Measurements from ENCODE around the gene DUSP22.
A peak's percentile ranks its signal among the peaks of the same experiment; 100 is the strongest.

Gene DUSP22

DNA sequence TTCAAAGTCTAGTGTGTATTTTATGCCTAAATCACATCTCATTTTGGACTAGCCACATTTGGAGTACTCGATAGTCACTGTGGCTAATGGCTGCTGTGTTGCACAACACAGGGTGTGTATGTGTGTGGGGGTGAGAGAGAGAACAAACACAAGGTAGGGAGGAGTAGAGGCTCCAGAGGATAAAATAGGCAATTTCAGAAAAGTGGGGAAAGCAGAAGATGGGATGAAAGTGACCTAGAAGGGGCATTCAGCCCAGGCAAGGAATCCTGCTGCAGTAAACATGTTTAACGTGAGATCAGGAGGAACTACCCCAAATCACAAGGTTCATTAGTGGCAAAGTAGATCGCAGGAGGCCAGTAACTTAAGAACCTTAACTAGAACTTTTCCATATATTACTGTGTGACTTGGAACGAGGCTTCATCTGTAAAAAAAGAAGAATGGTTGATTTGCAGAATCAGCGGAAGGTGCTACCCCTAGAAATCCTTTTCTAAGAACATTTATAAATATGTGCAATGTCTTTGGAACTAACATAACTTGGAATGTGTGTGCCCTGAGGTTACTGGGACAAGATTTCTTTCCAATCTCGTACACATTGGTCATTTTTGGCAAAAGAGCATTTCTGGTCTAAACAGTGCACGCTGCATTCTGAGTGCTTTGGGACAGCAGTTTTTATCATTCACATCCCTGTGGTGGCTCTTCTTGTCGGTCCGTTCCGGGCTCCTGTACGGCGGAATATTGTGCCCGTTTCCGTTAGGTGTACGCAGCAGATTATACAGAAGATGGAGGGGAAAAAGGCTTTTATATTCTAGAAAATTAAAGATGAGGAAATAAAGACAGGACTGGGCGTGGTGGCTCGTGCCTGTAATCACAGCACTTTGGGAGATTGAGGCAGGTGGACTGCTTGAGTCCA is 2.6 kb downstream of the DUSP22 start:
- no peak for TF ChIP-seq ZFX (IDR thresholded peaks at IDR 0.05)
- TF ChIP-seq, protein P1, sequence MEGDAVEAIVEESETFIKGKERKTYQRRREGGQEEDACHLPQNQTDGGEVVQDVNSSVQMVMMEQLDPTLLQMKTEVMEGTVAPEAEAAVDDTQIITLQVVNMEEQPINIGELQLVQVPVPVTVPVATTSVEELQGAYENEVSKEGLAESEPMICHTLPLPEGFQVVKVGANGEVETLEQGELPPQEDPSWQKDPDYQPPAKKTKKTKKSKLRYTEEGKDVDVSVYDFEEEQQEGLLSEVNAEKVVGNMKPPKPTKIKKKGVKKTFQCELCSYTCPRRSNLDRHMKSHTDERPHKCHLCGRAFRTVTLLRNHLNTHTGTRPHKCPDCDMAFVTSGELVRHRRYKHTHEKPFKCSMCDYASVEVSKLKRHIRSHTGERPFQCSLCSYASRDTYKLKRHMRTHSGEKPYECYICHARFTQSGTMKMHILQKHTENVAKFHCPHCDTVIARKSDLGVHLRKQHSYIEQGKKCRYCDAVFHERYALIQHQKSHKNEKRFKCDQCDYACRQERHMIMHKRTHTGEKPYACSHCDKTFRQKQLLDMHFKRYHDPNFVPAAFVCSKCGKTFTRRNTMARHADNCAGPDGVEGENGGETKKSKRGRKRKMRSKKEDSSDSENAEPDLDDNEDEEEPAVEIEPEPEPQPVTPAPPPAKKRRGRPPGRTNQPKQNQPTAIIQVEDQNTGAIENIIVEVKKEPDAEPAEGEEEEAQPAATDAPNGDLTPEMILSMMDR (conservative IDR thresholded peaks at IDR 0.05): no peak
- no peak overlapping the region for H3K27ac ChIP-seq

DNA sequence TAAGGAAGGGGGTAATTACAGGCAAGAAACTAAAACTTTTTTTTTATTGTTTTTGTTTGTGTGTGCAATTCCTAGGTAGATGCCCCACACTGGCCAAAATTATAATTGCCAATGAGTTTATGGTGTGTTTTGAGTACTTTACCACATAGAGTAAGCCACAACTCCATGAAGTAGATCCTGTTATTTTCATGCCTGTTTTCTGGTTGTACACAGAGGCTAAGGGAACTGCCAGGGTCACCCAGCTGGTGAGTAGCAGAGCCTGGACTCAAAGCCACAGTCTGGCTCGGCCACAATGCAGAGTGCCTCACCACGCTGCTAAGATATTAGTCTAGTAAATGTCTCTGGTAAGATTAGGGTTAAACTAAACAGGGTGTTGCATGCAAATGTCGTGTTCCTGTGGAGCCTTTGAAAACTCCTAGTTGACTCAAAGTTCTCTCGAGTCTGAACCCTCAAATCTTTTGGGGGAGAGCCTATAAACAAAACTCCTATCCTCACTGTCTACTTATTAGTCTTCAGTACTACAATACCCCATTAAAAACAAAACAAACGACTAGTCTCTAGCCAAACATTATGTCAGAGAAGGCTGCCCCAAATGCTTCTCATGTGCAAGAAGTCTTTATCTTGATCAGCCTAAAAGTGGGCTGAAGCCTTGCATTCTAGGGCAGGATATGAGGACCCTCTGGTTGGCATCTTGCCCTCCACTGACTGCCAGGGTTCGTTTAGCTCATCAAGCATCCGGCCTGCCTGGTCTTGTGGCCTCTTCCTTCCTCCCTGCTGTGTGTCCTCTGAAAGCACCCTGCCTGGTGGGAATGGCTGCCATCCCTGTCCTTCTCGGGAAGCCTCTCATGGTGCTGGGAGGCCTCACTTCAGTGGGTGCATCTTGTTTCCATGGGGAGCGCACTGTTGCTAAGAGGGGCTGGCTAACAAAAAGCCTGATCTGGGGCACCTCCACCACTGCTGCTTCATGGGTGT is 4.2 kb downstream of the DUSP22 start:
- TF ChIP-seq, protein P1 (conservative IDR thresholded peaks at IDR 0.05): peak; percentile 20
- TF ChIP-seq ZFX (IDR thresholded peaks at IDR 0.05): no peak
- no peak overlapping the region for H3K27ac ChIP-seq

DNA sequence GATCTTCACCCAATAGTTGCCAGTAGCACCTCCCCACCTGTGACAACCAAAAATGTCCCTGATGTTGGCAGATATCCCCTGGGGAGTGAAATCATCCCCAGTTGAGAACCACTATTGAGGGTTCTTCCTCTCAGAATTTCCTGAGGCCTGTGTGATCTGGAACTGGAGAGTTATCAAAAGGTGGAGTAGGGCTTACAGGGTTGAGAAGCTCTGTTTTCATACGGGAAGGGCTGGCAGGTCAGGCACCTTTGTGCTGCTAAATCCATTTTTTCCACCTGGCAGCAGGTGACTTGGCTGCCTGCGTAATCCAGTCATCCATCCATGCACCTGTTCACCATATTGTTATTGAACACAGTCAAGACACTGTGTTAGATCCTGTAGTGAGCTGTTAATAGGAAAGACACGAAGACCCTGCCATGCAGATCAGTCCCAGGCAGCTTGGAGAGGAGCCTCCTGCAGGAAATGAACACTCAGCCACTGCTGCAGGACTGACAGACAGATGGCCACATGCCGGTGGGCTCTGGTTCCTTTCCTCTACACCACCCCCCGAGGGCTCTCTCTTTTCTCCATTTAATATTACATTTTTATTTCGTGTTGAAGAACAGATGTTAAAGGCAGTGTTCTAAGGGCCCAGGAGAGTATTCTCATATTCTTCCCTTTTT is 5.4 kb downstream of the DUSP22 start:
- TF ChIP-seq, protein P1 (conservative IDR thresholded peaks at IDR 0.05): no peak
- TF ChIP-seq ZFX (IDR thresholded peaks at IDR 0.05): no peak
- H3K27ac ChIP-seq: no peak overlapping the region

DNA sequence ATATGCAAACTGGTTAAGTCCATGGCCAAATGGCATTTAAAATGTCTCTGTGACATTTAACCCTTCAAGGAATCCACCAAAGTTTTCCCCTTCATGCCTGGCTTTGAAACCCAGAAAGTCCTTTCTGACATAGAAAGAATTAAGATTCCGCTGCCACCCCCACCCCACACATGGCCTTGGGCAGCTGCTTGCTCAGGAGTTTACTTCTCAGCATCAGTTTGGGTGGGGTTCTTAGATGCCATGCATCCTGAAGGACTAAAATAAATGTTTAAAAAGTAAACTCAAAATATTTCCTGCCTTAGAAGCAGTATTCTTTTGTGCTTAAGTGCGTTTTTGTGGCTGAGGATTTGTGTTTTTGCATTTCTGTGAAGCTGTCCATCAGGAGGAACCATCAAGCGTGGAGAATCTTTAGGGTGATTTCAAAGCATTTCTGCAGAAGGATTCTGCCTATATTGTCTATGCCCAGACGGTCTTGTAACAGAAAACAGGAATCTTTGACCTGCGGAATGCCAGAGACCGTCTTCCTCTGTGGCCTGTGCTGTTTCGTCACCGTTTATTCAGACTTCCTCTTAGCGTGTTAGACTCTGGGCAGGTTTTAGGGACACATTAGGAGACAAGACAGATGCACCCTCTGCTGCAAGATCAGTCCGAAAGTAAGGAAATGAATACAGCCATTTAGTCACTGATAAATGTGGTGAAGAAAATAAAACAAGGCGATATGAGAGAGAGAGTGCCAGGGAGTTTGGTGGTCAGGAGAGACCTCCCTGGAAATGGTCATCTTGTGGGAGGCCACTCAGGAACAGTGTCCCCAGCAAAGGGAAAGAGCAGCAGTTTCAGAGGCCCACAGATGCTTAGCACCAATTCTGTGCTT is 6.2 kb downstream of the DUSP22 start:
- no peak overlapping the region for H3K27ac ChIP-seq
- TF ChIP-seq, protein P1 (conservative IDR thresholded peaks at IDR 0.05): no peak
- TF ChIP-seq ZFX (IDR thresholded peaks at IDR 0.05): no peak

DNA sequence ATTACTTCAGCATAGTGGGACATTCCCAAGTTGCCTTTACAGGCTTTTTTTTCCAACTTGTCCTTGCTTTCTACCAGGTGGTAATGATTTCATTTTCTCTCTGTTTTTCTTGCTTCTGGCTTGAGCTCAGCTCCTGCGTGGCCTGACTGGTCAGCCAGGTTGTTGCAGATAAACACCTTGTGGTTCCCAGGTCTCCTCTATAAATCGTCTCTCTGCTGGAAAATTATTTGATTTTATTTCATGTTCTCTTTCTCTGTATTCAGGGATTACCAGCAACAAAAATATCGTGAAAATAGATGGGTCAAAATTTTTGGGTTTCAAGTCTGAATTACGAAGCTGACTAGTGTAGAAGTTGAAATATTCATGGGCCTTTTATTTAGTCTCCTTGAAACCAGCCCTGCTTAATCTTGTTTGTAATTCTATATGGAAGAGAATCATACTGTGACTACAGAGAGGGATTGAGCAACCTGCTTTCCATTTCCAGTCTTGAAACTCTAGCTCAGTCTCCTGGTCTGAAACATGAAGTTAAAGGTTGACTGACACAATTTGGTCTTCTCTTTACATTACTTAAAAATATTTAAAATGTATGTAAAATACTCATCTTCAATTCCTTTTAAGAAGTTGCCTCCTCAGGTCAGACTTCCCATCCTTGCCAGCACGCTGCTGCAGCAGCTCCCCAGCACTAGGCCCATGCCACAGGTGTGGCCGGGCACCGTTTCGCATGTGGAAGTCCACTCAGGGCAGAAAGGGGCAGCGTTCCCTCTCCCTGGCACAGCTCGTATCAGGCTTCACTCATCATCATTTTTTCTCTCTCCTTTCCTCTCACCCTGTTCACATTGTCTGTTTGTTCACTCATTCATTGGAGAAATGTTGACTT is 7.1 kb downstream of the DUSP22 start:
- H3K27ac ChIP-seq: no peak overlapping the region
- TF ChIP-seq, protein P1 (conservative IDR thresholded peaks at IDR 0.05): no peak
- no peak for TF ChIP-seq ZFX (IDR thresholded peaks at IDR 0.05)

DNA sequence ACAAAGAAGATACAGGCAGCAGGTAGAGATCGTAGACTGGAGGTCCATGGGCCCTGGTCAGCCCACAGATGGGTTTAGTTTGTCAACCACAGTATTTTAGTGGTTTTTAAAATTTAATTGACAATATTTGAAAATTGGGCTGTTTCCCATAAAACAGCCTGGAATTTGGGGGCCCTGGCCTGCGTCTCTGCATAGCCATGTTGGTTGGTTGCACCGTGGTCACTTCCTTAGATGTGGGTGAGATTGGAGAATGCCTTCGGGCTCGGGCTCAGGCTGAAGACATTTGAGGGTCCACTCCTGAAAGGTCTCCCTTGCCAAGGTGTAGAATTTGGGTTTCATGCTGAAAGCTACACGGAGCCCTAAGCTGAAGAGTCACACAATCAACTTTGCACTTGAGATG is 7.7 kb downstream of the DUSP22 start:
- H3K27ac ChIP-seq: no peak overlapping the region
- no peak for TF ChIP-seq ZFX (IDR thresholded peaks at IDR 0.05)
- TF ChIP-seq, protein P1 (conservative IDR thresholded peaks at IDR 0.05): no peak
